SK-N-SH (cell line): ENCODE results near the gene PPM1N.

Source experiments
- CTCF ChIP-seq: fragments of 200-600 bp; sonication (generic); IDR thresholded peaks from 2 replicates; pipeline ENCODE4 v1.6.1; 2017; ENCODE audit warnings: antibody characterized with exemption, mild to moderate bottlenecking, moderate library complexity
- ELF1 ChIP-seq: IDR thresholded peaks from 2 replicates; pipeline ENCODE4 v1.4.0; 2012
- EP300 ChIP-seq, 2 experiments: IDR thresholded peaks; 2 replicates each; pipeline versions ENCODE4 v1.4.0 to v1.6.1; 2012; ENCODE audit warnings: borderline replicate concordance in 1 of 2, low read depth in 1 of 2, low read length in 1 of 2
- FOSL2 ChIP-seq: IDR thresholded peaks from 2 replicates; pipeline ENCODE4 v1.4.0; 2012; ENCODE audit warnings: low read depth, mild to moderate bottlenecking, moderate library complexity, borderline replicate concordance
- MAX ChIP-seq: IDR thresholded peaks from 2 replicates; pipeline ENCODE4 v1.4.0; 2012; ENCODE audit warnings: low read depth
- POLR2AphosphoS5 ChIP-seq: IDR thresholded peaks from 2 replicates; pipeline ENCODE4 v1.6.1; 2012; ENCODE audit warnings: low read depth, low read length

- TF ChIP-seq MAX (no peak), CTCF (no peak), EP300 (IDR thresholded peaks at IDR 0.05; ENCODE audit: borderline replicate concordance in 1 of 2, low read depth in 1 of 2, low read length in 1 of 2) (no peak), FOSL2 (no peak), ELF1 (no peak), POLR2AphosphoS5 (no peak)
Observed at GRCh38 chr19:45468803-45469131, 29.5 kb upstream of the PPM1N start.
